Activated CD4-positive, alpha-beta T cell treated with anti-CD3 and anti-CD28 coated beads for 4 hours (primary cell): ENCODE results near the gene CCDC192.
"Not testable (repeated sequence)": the region's sequence is repeated elsewhere in the genome, so short reads cannot be mapped to it uniquely, and the experiment has no call there.

Experiments used
- DNase-seq, 2 donors: peaks; one replicate each; pipeline ENCODE4 v3.0.0-alpha.2; 2020

Gene CCDC192

GRCh38 chr5:127700237-127700766, 2.9 kb upstream of the CCDC192 start:
- DNase-seq, result no peak

GRCh38 chr5:127702434-127702833, 757 bp upstream of the CCDC192 start:
- DNase-seq, result no peak

- no peak for DNase-seq
Measured at GRCh38 chr5:127705120-127705892, 2.1 kb downstream of the CCDC192 start.

GRCh38 chr5:127706691-127707090, 3.5 kb downstream of the CCDC192 start:
- DNase-seq, result no peak

GRCh38 chr5:127707209-127707608, 4.0 kb downstream of the CCDC192 start:
- DNase-seq, result no peak

- not testable (repeated sequence) for DNase-seq
Measured at GRCh38 chr5:127713083-127713482, 9.9 kb downstream of the CCDC192 start.

GRCh38 chr5:127718181-127718580, 15.0 kb downstream of the CCDC192 start:
- DNase-seq, result no peak

- DNase-seq, result no peak
Measured at GRCh38 chr5:127723571-127723970, 20.4 kb downstream of the CCDC192 start.

GRCh38 chr5:127725673-127726072, 22.5 kb downstream of the CCDC192 start:
- no peak for DNase-seq

- no peak for DNase-seq
Measured at GRCh38 chr5:127732963-127733362, 29.8 kb downstream of the CCDC192 start.

- DNase-seq, result not testable (repeated sequence)
Measured at GRCh38 chr5:127739348-127739747, 36.2 kb downstream of the CCDC192 start.

- no peak for DNase-seq
Measured at GRCh38 chr5:127739807-127740384, 36.7 kb downstream of the CCDC192 start.

- DNase-seq, result no peak
Measured at GRCh38 chr5:127741412-127741811, 38.2 kb downstream of the CCDC192 start.

GRCh38 chr5:127744241-127744640, 41.0 kb downstream of the CCDC192 start:
- no peak for DNase-seq

GRCh38 chr5:127746756-127747155, 43.6 kb downstream of the CCDC192 start:
- no peak for DNase-seq

- not testable (repeated sequence) for DNase-seq
Measured at GRCh38 chr5:127752503-127753265, 49.5 kb downstream of the CCDC192 start.

GRCh38 chr5:127754259-127754658, 51.1 kb downstream of the CCDC192 start:
- no peak for DNase-seq

GRCh38 chr5:127754706-127755105, 51.5 kb downstream of the CCDC192 start:
- no peak for DNase-seq

GRCh38 chr5:127757576-127757975, 54.4 kb downstream of the CCDC192 start:
- no peak for DNase-seq

GRCh38 chr5:127758766-127759283, 55.6 kb downstream of the CCDC192 start:
- DNase-seq, result no peak

GRCh38 chr5:127761869-127762268, 58.7 kb downstream of the CCDC192 start:
- DNase-seq, result no peak

GRCh38 chr5:127762412-127762811, 59.2 kb downstream of the CCDC192 start:
- DNase-seq, result no peak

- no peak for DNase-seq
Measured at GRCh38 chr5:127766676-127767335, 63.6 kb downstream of the CCDC192 start.
